GM21717 (cell line): ENCODE data around the gene MUSK.
"Not testable (repeated sequence)": the region's sequence is repeated elsewhere in the genome, so short reads cannot be mapped to it uniquely, and the experiment has no call there.

Experiments used
- ATAC-seq: cut with Tn5 transposase; IDR thresholded peaks from one replicate; pipeline ENCODE4 v1.9.1; 2021; ENCODE audit warnings: mild to moderate bottlenecking, moderate library complexity; ENCODE audit not compliant: unreplicated experiment

MUSK gene

GRCh38 chr9:110691002-110691549 is 22.5 kb downstream of the MUSK start:
- ATAC-seq = no peak

- not testable (repeated sequence) for ATAC-seq
These were observed 27.3 kb downstream of the MUSK start for GRCh38 chr9:110695846-110696245.

- ATAC-seq = no peak
These were observed 32.4 kb downstream of the MUSK start for GRCh38 chr9:110700953-110701352.

GRCh38 chr9:110703669-110704068 is 35.1 kb downstream of the MUSK start:
- no peak for ATAC-seq

GRCh38 chr9:110707419-110707818 is 38.8 kb downstream of the MUSK start:
- no peak for ATAC-seq

GRCh38 chr9:110710420-110710819 is 41.8 kb downstream of the MUSK start:
- ATAC-seq = no peak

GRCh38 chr9:110712955-110713354 is 44.4 kb downstream of the MUSK start:
- ATAC-seq = no peak

- no peak for ATAC-seq
These were observed 45.7 kb downstream of the MUSK start for GRCh38 chr9:110714314-110714713.

- ATAC-seq = no peak
These were observed 59.5 kb downstream of the MUSK start for GRCh38 chr9:110728058-110728457.

- ATAC-seq = no peak
These were observed 61.0 kb downstream of the MUSK start for GRCh38 chr9:110729641-110730040.

- ATAC-seq = no peak
These were observed 62.9 kb downstream of the MUSK start for GRCh38 chr9:110731437-110732028.

- ATAC-seq = no peak
These were observed 70.4 kb downstream of the MUSK start for GRCh38 chr9:110738982-110739381.

- ATAC-seq = no peak
These were observed 74.3 kb downstream of the MUSK start for GRCh38 chr9:110742741-110743371.

- no peak for ATAC-seq
These were observed 76.3 kb downstream of the MUSK start for GRCh38 chr9:110744715-110745384.

GRCh38 chr9:110745676-110746075 is 77.1 kb downstream of the MUSK start:
- ATAC-seq = no peak

GRCh38 chr9:110746211-110746930 is 77.8 kb downstream of the MUSK start:
- ATAC-seq = no peak

GRCh38 chr9:110748251-110748893 is 79.8 kb downstream of the MUSK start:
- no peak for ATAC-seq

- ATAC-seq = no peak
These were observed 81.7 kb downstream of the MUSK start for GRCh38 chr9:110750272-110750671.

- no peak for ATAC-seq
These were observed 83.4 kb downstream of the MUSK start for GRCh38 chr9:110751971-110752370.

- no peak for ATAC-seq
These were observed 84.2 kb downstream of the MUSK start for GRCh38 chr9:110752766-110753165.

GRCh38 chr9:110753731-110754231 is 85.2 kb downstream of the MUSK start:
- ATAC-seq = no peak
